Body of pancreas (tissue), 4 donors: ENCODE measurements around the gene MSS51. TPM values are rescaled to one million over a fixed set of nuclear protein-coding genes. Genes with fewer than 3 reads are reported as not detected.

Experiments
- ATAC-seq: fragments of 150-250 bp; one replicate; pipeline ENCODE4 v1.9.1; 2016
- DNase-seq, 4 donors: peaks; one replicate each; pipeline ENCODE4 v3.0.0-alpha.2; 2019
- H3K27ac ChIP-seq, 4 donors: fragments of 200-600 bp; sonication (generic); 1 replicate in 3 of 4; 2 replicates in 1 of 4; pipeline versions ENCODE4 v1.5.1 to v1.6.1; 2016 to 2019; ENCODE audit warnings: mild to moderate bottlenecking in 1 of 4, mixed read lengths in 1 of 4, moderate library complexity in 1 of 4
- H3K27me3 ChIP-seq, 2 donors: fragments of 200-600 bp; sonication (generic); one replicate each; pipeline ENCODE4 v1.6.0; 2016; ENCODE audit warnings: mild to moderate bottlenecking in 1 of 2
- H3K36me3 ChIP-seq, 2 donors: fragments of 200-600 bp; sonication (generic); replicated peaks in 1 of 2; 2 replicates each; pipeline ENCODE4 v1.5.1; 2016; ENCODE audit warnings: low read depth in 2 of 2; ENCODE audit not compliant: insufficient read depth in 1 of 2
- H3K4me1 ChIP-seq: fragments of 200-600 bp; sonication (generic); one replicate; pipeline ENCODE4 v1.6.0; 2016
- H3K4me3 ChIP-seq, 2 donors: fragments of 200-600 bp; sonication (generic); 1 replicate in 1 of 2; 2 replicates in 1 of 2; pipeline ENCODE4 v1.5.1; 2016 to 2019
- H3K9me3 ChIP-seq, 3 donors: fragments of 200-600 bp; sonication (generic); 1 replicate in 2 of 3; 2 replicates in 1 of 3; pipeline ENCODE4 v1.5.1; 2016
- POLR2A ChIP-seq, 3 donors: fragments of 450-650 bp; IDR thresholded peaks; one replicate each; pipeline ENCODE4 v1.6.1; 2016; ENCODE audit warnings: antibody characterized with exemption in 3 of 3, mild to moderate bottlenecking in 2 of 3
- WGBS, 2 donors: methylation state at CpG; one replicate each; pipeline ENCODE4 v1.1.5; 2017; 5-methylcytosine and 5-hydroxymethylcytosine counted together
- intact Hi-C: fragments of 100-400 bp; cut with DNase I; formaldehyde crosslinking; loops from one replicate; pipeline ENCODE4 v1.15.1; 2023
- total RNA-seq, 2 donors: library from RNA; depleted of rRNA; stranded (reverse); fragments of >200 nt; gene quantifications; one replicate each; pipeline ENCODE4 v1.1.0, GENCODE V29; 2016
- TF ChIP-seq, protein P1 (sequence below), 7 experiments: fragments of 450-650 bp in 4 of 7; fragments of 200-600 bp in 3 of 7; sonication (generic) in 3 of 7; IDR thresholded peaks; one replicate each; pipeline ENCODE4 v1.5.1; 2016 to 2019; ENCODE audit warnings: antibody characterized with exemption in 7 of 7

The MSS51 gene
- total RNA-seq, 2 donors from 2014 or later, result 2.3 to 3.9 TPM

DNA sequence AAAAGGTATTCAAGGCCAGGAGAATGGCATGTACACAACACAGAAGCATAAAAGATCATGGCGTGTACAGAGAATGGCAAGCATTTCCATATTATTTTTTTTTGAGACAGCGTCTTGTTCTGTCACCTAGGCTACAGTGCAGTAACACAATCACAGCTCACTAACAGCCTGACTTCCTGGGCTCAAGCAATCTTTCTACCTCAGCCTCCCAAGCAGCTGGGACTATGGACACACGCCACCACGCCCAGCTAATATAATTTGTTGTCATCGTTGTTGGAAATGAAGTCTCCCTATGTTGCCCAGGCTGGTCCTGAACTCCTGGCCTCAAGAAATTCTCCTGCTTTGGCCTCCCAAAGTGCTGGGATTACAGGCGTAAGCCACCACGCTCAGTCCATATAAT is 46.8 kb downstream of the MSS51 start:
- WGBS, 2 donors, result 93 to 94% methylated on average over 7 of the region's 7 CpGs
- Histone ChIP-seq H3K9me3 (no peaks in the 10 kb centered on the region), H3K27ac (no peak overlapping the region), H3K36me3 (peaks cover 0 to 43% of the 10 kb centered on the region in 2 donors), H3K4me1 (no peaks in the 10 kb centered on the region), H3K4me3 (no peak overlapping the region), H3K27me3 (no peaks in the 10 kb centered on the region)
- DNase-seq, result no peak
- ATAC-seq, result no peak
- intact Hi-C loops, result no loop called here
- TF ChIP-seq, protein P1, sequence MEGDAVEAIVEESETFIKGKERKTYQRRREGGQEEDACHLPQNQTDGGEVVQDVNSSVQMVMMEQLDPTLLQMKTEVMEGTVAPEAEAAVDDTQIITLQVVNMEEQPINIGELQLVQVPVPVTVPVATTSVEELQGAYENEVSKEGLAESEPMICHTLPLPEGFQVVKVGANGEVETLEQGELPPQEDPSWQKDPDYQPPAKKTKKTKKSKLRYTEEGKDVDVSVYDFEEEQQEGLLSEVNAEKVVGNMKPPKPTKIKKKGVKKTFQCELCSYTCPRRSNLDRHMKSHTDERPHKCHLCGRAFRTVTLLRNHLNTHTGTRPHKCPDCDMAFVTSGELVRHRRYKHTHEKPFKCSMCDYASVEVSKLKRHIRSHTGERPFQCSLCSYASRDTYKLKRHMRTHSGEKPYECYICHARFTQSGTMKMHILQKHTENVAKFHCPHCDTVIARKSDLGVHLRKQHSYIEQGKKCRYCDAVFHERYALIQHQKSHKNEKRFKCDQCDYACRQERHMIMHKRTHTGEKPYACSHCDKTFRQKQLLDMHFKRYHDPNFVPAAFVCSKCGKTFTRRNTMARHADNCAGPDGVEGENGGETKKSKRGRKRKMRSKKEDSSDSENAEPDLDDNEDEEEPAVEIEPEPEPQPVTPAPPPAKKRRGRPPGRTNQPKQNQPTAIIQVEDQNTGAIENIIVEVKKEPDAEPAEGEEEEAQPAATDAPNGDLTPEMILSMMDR (IDR thresholded peaks at IDR 0.05), result no peak
- no peak for TF ChIP-seq POLR2A (IDR thresholded peaks at IDR 0.05)

DNA sequence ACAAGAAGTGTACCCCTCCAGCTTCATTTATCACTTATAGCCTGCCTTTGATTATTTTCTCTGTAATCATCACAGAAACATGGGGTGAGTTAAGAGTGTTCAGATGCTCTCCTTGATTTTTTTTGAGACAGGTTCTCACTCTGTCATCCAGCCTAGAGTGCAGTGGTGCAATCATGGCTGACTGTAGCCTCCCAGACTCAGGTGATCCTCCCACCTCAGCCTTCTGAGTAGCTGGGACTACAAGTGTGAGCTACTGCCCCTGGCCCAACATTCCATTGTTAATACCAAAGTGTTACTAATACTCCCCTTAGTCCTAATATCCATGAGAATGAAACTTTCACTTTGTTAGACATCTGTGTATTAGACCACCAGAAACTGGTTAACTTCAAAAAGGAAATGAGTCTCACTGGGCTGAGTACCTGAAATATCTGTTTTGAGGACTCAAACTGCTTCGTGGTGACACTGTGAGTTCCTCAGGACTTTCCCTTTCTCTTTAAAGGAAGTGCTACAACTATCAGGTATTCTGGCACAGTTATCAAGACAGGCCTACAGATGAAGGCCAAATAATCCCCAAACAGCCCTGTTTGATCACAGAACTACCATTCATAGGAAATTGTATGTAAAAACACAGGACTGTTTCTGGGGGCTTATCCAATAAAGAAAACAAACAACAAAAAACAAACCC is 54.2 kb downstream of the MSS51 start:
- DNase-seq, result no peak
- H3K36me3 ChIP-seq, result peaks cover 12 to 31% of the 10 kb centered on the region in 2 donors
- no peaks in the 10 kb centered on the region for H3K9me3 ChIP-seq
- H3K27me3 ChIP-seq, result no peaks in the 10 kb centered on the region
- ATAC-seq, result no peak
- TF ChIP-seq, protein P1 (IDR thresholded peaks at IDR 0.05), result no peak
- TF ChIP-seq POLR2A (IDR thresholded peaks at IDR 0.05), result no peak
- 61 to 73% methylated on average over 1 of the region's 1 CpG for WGBS, 2 donors
- H3K4me3 ChIP-seq, result no peak overlapping the region
- H3K27ac ChIP-seq, result no peak overlapping the region
- H3K4me1 ChIP-seq, result no peaks in the 10 kb centered on the region
- intact Hi-C loops, result no loop called here

DNA sequence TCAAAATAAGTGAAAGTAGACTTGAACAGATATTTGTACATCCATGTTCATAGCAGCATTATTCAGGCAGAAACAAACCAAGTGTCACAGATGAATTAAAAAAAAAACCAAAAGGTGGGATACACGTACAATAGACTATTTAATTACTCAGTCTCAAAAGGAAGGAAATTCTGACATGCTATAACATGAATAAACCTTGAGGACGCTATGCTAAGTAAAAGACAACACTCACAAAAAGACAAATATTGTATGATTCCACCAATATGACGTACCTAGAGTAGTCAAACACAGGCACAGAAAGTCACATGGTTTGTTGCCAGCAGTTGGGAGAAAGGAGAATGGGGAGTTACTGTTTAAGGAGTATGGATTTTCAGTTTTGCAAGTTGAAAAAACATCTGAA is 56.7 kb downstream of the MSS51 start:
- no peak for ATAC-seq
- no peak for DNase-seq
- 76 to 82% methylated on average over 3 of the region's 3 CpGs for WGBS, 2 donors
- H3K27ac ChIP-seq, result no peak overlapping the region
- no peaks in the 10 kb centered on the region for H3K4me1 ChIP-seq
- H3K4me3 ChIP-seq, result no peak overlapping the region
- H3K36me3 ChIP-seq, result peaks cover 13 to 21% of the 10 kb centered on the region in 2 donors
- H3K27me3 ChIP-seq, result no peaks in the 10 kb centered on the region
- TF ChIP-seq, protein P1 (IDR thresholded peaks at IDR 0.05), result no peak
- TF ChIP-seq POLR2A (IDR thresholded peaks at IDR 0.05), result no peak
- intact Hi-C loops, result no loop called here
- no peaks in the 10 kb centered on the region for H3K9me3 ChIP-seq

Other genes with a start within 250 kb of the MSS51 start
- 1 to 10 TPM; 5.9 to 9.6 TPM for gene DNAJC9, start 186.3 kb downstream of the MSS51 start, total RNA-seq
- gene MRPS16, start 180.9 kb downstream of the MSS51 start, total RNA-seq, result 10 to 100 TPM; 18.7 to 24.7 TPM
- gene CFAP70, start 74.7 kb downstream of the MSS51 start, total RNA-seq, result 10 to 100 TPM in 1 of 2 donors, 1 to 10 TPM in 1; 8.8 to 11.5 TPM
- 10 to 100 TPM; 22.7 to 46.2 TPM for gene ANXA7, start 19.5 kb downstream of the MSS51 start, total RNA-seq
- gene PPP3CB, start 62.5 kb upstream of the MSS51 start, total RNA-seq, result 10 to 100 TPM; 20.4 to 27.5 TPM
- 10 to 100 TPM; 20.4 to 25.4 TPM for gene USP54, start 157.8 kb upstream of the MSS51 start, total RNA-seq
- gene MYOZ1, start 207.9 kb upstream of the MSS51 start, total RNA-seq, result not detected
- gene SYNPO2L, start 222.5 kb upstream of the MSS51 start, total RNA-seq, result not detected